ENCODE results near the gene LIPH. TPM values are rescaled to one million over a fixed set of nuclear protein-coding genes. Genes with fewer than 3 reads are reported as not detected.

Gene LIPH
- total and polyA plus RNA-seq, 12 donors = 0.07 to 11.2 (median 0.90) TPM; not detected in 1

DNA sequence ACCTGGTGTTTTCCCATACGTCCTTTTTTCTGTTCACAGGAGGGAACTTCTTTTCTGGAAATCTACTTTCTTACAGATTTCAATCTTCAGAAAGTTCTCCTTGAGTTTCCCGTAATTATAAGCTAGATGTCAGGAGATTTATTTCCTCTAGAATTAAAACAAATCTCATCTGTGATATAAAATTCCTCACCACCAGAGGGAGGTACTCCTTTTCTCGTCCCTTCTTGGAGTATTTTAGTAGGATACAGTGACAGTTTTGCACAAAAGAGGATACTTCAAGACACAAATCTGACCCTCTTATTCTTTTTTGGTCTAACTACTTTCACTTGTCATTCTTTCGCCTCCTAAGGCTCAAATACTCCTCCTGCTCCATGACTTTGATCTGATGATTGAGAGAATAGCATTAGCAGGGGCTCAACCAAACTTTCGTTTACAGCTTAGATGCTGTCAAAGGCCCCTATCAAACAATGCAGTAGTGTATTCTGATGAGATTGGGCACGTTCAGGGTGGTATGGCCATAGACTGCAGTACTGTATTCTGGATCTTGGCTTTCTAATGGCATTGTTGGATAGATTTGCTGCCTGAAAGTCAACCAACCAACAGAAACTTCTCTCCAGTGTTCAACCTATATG is 91.6 kb downstream of the LIPH start:
- Histone ChIP-seq H3K36me3 (replicated peaks in 1 of 2) (peaks cover 0 to 12% of the 10 kb centered on the region in 2 donors), H3K27ac (no peak overlapping the region), H3K9me3 (replicated peaks in 1 of 3) (no peaks in the 10 kb centered on the region), H3K4me3 (no peak overlapping the region), H3K27me3 (no peaks in the 10 kb centered on the region), H3K4me1 (replicated peaks in 1 of 2) (no peaks in the 10 kb centered on the region)
- no peak for DNase-seq
- no peak for TF ChIP-seq POLR2A (IDR thresholded peaks at IDR 0.05)
- TF ChIP-seq, protein P1, sequence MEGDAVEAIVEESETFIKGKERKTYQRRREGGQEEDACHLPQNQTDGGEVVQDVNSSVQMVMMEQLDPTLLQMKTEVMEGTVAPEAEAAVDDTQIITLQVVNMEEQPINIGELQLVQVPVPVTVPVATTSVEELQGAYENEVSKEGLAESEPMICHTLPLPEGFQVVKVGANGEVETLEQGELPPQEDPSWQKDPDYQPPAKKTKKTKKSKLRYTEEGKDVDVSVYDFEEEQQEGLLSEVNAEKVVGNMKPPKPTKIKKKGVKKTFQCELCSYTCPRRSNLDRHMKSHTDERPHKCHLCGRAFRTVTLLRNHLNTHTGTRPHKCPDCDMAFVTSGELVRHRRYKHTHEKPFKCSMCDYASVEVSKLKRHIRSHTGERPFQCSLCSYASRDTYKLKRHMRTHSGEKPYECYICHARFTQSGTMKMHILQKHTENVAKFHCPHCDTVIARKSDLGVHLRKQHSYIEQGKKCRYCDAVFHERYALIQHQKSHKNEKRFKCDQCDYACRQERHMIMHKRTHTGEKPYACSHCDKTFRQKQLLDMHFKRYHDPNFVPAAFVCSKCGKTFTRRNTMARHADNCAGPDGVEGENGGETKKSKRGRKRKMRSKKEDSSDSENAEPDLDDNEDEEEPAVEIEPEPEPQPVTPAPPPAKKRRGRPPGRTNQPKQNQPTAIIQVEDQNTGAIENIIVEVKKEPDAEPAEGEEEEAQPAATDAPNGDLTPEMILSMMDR (IDR thresholded peaks at IDR 0.05) = peak; percentile 15 to 50 (median 48)
- WGBS, 4 donors = 59 to 66% (median 62%) methylated on average over 6 of the region's 6 CpGs
- intact Hi-C loops (cut with DNase I) = no loop called here

DNA sequence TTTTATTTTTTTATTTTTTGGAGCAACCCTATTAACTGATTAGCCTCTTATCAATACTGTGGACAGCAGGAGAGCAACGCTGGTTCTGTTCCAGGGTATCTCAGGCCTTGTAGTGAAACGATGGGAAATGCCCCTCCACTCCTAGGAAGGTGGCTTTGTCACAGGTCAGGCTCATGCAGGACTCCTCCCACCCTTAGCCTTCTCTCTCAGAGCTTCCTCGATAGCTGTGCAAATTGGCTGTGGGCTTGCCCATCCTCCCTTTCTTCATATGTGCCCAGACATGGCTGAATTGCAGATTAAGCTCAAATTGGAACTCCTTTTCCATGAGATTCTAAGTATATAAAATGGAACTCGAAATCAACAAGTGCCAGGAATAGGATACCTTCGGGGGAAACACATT is 92.1 kb downstream of the LIPH start:
- TF ChIP-seq, protein P1 (IDR thresholded peaks at IDR 0.05) = no peak
- no peak for TF ChIP-seq POLR2A (IDR thresholded peaks at IDR 0.05)
- Histone ChIP-seq H3K4me1 (replicated peaks in 1 of 2) (no peaks in the 10 kb centered on the region), H3K27me3 (no peaks in the 10 kb centered on the region), H3K27ac (no peak overlapping the region), H3K4me3 (no peak overlapping the region), H3K9me3 (replicated peaks in 1 of 3) (no peaks in the 10 kb centered on the region), H3K36me3 (replicated peaks in 1 of 2) (peaks cover 0 to 10% of the 10 kb centered on the region in 2 donors)
- intact Hi-C loops (cut with DNase I) = no loop called here
- DNase-seq = no peak
- WGBS, 4 donors = 69 to 78% (median 78%) methylated on average over 5 of the region's 5 CpGs

DNA sequence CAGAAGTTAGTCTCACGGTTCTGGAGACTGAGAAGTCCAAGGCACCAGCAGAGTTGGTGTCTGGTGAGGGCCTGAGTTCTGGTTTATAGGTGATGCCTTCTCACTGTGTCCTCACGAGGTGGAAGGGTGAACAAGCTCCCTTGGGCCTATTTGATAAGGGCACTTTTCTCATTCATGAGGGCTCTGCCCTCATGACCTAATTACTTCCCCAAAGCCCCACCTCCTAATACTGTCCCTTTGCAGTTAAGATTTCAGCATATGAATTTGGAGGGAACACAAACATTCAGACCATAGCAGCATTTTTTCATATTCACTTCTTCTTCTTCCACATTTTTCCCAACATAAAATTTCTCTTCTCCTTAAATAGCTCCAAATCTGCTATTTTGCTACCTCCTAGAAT is 95.0 kb downstream of the LIPH start:
- no peak for DNase-seq
- Histone ChIP-seq H3K4me1 (replicated peaks in 1 of 2) (no peaks in the 10 kb centered on the region), H3K27ac (no peak overlapping the region), H3K9me3 (replicated peaks in 1 of 3) (no peaks in the 10 kb centered on the region), H3K4me3 (no peak overlapping the region), H3K36me3 (replicated peaks in 1 of 2) (peaks cover 0 to 2% of the 10 kb centered on the region in 2 donors), H3K27me3 (no peaks in the 10 kb centered on the region)
- TF ChIP-seq, protein P1 (IDR thresholded peaks at IDR 0.05) = no peak
- TF ChIP-seq POLR2A (IDR thresholded peaks at IDR 0.05) = no peak
- 78 to 85% (median 79%) methylated on average over 2 of the region's 2 CpGs for WGBS, 4 donors
- intact Hi-C loops (cut with DNase I) = no loop called here

Other genes with a start within 250 kb of the LIPH start
- gene MAP3K13, start 189.5 kb downstream of the LIPH start, total RNA-seq = 10 to 100 TPM; 32.3 to 66.0 (median 49.1) TPM
- gene MAP3K13, start 189.5 kb downstream of the LIPH start, polyA plus RNA-seq = 10 to 100 TPM; 30.1 to 46.8 (median 45.4) TPM
- gene TMEM41A, start 53.6 kb downstream of the LIPH start, total RNA-seq = 100 to 1,000 TPM in 1 of 9 donors, 10 to 100 TPM in 8; 15.8 to 112 (median 34.2) TPM
- 10 to 100 TPM; 19.9 to 56.8 (median 25.0) TPM for gene TMEM41A, start 53.6 kb downstream of the LIPH start, polyA plus RNA-seq
- 10 to 100 TPM; 18.2 to 44.7 (median 27.7) TPM for gene SENP2, start 33.7 kb upstream of the LIPH start, total RNA-seq
- 10 to 100 TPM in 1 of 3 donors, 1 to 10 TPM in 2; 7.6 to 46.3 (median 9.7) TPM for gene SENP2, start 33.7 kb upstream of the LIPH start, polyA plus RNA-seq